GM21423 (cell line): ENCODE results near the gene CLCNKA.
"Not testable (repeated sequence)": the region's sequence is repeated elsewhere in the genome, so short reads cannot be mapped to it uniquely, and the experiment has no call there.

Experiments
- ATAC-seq: cut with Tn5 transposase; IDR thresholded peaks from one replicate; pipeline ENCODE4 v1.9.1; 2021; ENCODE audit warnings: mild to moderate bottlenecking, moderate library complexity; ENCODE audit not compliant: unreplicated experiment

Gene CLCNKA

DNA sequence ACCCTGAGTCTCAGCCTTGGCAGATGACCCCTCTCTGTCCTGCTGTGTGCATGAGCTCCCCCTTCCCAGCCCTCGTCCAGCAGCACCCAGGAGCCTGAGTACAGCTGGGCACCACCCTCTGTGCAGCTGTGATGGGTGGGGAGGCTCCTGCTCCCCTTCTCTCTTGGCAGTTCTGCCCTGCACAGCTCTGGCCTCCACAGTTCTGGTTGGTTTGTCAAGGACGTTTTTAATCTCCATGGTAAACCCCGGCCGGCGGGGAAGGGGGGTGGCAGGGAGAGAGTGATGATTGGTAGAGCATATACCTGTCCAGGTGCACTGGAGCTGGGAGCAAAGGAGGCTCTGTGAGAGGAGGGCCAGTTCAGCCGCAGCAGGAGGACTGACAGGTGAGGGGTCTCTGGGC lies at the start of gene CLCNKA:
Gene CLCNKA, plus strand, starts transcription at position 356 of the 400 bp plus-strand sequence. CDS start 584 bp downstream, outside the sequence.
- ATAC-seq = no peak

DNA sequence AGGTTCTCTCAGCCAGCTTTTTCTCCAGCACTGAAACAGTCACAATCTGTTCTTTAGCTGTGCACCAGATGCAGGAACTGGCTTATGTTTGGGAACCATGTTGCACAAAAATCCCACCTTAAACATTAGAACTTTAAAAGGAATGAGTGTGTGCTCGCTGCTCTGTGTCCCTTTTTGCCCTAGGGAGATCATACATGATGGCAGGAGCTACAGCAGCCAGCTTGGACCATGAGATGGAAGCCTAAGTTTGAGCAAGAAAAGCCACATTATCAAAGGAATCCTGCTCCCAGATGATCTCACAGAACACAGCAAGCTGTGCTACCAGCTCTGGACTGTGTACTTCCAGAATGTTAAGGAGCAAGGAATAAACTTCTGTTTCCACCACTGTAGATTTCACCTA lies 49.4 kb upstream of the CLCNKA start:
- no peak for ATAC-seq

DNA sequence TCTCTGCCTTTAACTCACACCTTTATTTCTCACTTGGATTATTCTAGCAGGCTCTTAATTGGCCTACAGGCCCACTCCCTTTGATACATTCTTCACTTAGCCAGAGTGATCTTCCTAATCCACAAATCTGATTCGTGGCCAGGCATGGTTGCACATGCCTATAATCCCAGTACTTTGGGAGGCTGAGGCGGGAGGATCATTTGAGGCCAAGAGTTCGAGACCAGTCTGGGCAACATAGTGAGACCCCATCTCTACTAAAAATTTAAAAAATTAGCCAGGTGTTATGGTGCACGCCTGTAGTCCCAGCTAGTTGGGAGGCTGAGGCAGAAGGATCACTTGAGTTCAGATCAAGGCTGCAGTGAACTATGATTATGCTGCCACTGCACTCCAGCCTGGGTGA lies 48.1 kb upstream of the CLCNKA start:
- ATAC-seq = no peak

DNA sequence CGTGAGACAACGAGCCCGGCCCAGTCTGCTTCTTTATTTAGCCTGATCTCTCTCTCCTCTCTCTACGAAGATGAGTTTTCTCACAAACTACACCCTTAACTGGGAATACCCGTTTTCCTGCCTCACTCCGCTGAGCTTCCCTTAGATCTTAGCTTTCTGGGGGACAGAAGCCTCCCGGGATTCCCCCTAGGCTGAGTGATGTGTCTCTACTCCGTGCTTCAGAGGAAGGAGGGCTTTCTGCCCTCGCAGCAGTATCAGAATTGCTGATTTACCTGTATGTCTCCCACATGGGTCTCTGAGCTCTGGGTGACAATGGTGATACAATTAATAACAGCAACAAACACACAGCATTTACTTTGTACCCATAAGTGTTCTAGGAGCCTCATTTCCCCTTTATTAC lies 47.0 kb upstream of the CLCNKA start:
- ATAC-seq = no peak

DNA sequence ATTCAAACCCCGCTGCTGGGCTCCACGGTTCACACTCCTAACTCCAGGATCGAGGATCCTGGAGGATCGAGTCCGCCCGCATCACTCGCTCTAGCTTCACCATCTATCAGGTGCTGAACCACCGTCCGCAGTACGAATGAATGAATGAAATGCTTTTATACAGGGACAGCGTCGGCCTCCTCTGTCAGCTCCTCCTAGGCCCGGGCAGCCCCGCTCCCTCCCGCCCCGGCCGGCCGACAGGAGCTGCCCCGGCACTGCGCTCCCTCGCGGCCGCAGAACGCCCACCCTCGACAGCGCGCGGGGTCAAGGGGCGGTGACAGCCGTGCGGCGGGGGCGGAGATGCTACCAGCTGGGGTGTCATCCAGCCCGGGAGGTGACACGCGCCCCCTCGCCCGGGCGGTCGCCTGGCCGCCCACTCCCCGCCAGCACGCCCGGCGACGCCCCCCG lies 46.5 kb upstream of the CLCNKA start:
- ATAC-seq = peak; percentile 59

DNA sequence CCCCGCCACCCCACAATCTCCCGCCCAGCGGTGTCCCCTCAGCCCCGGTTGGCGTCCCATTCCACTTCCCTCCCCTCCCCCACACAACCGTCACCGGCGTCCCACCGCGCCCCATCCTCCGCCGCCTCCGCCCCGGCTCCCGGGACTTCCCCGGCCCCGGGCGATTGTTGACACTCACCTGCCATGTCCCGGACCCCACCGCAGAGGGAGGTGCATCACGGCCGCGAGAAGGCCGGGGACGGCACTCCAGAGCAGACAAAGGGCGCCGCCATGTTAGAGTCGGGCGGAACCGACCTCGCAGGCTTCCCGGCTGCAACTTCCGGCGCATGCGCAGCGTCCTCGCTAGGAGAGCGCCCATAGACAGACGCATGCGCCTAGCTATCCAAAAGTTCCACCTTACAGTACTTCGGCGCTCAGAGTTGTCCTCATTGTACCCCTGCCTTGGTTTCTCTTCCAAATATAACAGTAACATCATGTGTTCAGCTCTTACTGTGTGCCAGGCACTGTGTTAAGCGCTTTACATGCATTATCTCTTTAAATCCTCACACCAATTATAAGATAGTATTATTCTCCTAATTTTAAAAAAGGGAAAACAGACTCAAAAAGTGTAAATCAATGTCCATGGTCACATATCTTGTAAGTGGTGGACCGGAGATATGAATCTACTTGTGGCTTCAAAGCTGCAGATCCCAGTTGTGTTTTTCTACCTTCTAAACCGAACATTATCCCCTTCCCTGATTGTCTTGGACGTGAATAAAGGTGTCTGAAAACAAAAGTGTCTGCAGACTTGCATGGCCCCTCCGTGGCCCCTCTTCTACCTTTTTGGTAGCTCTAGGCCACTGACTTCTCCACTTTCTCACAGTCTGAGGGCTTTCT lies 45.8 kb upstream of the CLCNKA start, which contains the start of gene ZBTB17:
Gene ZBTB17, minus strand, starts transcription at position 297 of the 876 bp plus-strand sequence. CDS start 27,606 bp downstream, outside the sequence.
- peak; percentile 78 for ATAC-seq

DNA sequence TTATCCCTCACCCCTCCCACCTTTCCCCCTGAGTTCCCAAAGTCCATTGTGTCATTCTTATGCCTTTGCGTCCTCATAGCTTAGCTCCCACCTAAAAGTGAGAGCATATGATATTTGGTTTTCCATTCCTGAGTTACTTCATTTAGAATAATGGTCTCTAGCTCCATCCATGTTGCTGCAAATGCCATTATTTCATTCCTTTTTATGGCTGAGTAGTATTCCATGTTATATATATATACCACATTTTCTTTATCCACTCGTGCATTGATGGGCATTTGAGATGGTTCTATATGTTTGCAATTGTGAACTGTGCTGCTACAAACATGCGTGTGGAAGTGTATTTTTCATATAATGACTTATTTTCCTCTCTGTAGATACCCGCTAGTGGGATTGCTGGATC lies 43.9 kb upstream of the CLCNKA start:
- not testable (repeated sequence) for ATAC-seq

DNA sequence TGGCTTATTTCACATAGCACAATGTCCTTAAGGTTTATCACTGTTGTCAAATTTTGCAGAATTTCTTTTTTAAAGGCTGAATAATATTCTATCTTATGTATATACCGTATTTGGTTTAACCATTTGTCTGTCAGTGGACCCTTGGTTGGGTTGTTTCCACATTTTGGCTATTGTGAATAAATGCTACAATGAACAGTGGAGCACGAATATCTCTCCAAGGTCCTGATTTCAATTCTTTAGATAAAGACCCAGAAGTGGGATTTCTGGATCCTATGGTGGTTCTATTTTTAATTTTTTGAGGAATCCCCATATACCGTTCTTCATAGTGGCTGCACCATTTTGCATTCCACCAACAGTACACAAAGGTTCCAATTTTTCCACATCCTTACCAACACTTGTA lies 40.2 kb upstream of the CLCNKA start:
- no peak for ATAC-seq

DNA sequence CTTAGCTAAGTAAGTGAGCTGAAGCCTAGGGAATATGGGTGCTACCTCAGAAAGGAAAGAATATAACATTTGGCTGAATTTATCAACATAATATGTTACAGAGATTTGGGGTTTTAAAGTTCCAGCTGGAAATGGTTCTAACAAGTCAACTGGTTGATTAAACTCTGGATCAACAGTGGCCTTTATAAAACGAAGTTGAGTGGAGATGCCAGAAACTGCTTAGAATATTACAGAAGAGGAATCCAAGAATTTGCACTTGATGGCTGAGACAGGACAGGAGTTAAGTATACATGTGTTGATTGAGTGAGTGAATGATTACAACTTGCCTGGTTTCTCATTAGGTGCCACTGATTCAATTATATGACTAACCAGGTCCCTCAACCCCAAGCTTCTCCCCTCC lies 38.6 kb upstream of the CLCNKA start:
- ATAC-seq = no peak

DNA sequence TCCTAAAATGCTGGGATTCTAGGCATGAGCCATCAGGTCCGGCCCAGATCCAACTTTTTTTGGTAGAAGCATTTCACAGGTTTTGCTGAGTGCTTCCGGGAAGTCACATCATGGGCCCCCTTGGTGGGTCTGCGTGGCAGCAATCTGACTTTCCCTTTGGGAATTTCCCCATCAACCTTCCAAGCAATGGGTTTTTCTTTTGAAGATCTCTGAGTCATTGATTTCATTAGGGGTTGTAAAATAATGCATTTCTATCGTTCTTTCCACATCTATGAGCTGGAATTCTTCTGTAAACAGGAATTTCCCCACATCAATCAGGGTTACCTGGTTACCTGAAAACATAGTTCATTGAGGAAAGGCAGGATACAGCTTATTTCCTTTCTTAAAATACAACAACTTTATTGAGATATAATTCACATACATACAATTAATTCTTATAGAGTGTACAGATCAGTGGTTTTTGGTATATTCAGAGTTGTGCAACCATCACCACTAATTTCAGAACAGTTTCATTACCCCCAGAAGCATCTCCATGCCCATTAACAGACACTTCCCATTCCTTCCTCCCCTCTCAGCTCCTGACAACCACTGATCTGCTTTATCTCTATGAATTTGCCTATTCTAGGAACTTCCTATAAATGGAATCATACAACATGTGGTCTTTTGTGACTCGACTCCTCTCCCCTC lies 36.1 kb upstream of the CLCNKA start:
- ATAC-seq = no peak

DNA sequence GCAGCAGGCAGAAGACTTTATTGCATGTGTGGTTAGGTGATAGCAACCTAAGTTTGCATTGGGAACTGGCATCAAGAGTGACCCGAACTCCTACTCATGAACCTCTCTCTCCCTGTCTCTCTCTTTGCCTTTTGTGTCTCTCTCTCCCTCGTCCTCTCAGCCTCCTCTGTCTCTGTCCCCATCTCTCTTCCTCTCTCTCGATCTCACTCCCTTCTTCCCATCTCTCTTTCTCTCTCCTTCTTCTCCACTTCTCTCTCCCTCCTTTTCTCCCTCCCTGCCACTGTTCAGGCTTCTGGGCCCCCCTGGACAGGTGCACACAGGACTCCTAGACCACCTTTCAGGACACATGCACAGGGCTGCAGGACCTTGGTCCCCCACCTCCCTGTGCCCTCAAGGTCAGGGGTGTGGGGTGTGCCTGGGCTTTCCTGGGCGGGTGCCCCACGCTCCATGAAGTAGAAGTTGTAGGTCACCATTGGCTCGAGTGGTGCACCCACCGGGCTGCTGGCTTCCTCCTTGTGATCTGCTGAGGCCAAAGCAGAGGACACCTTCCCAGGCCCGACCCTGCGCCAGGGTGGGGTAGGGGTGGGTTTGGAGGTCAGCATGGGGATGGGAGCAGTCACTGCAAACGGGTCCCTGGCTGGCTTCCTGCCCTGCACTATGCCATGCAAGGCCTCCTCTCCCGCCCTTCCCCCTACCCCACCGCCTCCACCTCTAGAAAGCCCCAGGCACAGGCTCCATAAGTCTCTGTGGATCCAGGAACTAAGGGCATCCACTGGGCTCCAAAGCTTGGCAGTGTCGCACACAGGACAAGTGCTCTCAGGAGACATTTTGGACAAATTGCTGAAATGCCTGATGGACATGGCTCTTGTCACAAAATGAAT lies 32.7 kb upstream of the CLCNKA start:
- ATAC-seq = no peak

DNA sequence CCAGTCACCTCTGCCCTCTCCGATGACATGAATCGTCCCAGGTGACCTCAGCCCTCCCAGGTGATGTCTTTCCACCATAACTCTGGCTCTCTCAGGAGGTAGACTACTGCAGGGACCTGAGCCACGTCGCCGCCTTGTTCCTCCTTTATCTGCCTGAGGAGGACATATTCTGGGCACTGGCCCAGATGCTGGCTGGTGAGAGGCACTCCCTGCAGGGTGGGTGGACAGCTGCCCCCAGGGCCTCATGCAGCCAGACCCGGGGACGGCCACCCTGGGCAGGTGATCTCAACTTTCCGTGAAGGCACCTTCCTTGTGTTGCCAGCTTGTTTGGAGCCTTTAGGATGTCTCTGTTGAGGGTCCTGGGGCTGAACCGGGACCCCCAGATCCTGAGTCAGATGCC lies 32.1 kb upstream of the CLCNKA start:
- no peak for ATAC-seq

DNA sequence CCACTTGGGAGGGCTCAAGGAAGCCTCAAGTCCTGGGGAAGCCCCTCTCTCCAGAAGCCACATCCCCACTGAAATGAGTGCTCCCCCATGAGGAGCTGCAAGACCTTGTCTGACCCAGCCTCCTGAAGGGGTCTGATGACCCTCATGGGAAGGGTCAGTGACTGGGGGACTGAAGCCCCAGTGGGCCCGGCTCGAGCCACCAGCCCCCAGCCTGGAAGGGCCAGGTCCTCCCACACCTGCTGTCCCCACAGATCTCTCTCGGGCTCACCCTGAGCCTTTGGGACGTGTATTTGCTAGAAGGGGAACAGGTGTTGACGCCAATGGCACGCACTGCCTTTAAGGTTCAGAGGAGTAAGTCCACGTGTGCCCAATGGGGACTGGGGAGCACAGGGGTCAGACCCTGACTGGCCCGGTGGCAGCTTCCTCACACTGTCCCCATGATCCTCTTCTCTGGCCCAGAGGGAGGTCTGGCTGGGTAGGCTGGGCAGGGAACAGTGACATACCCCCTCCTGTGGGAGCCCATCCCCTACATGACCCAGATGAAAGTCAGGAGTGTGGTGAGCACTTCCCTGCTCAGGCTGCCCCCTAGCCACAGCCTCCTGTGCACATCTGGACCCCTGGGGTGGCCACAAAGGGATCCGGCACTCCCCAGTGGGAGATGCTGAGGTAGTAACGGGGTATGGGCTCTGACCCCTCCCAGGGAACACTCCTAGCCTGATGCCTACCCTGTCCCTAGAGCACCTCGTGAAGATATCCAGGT lies 30.2 kb upstream of the CLCNKA start:
- ATAC-seq = no peak

DNA sequence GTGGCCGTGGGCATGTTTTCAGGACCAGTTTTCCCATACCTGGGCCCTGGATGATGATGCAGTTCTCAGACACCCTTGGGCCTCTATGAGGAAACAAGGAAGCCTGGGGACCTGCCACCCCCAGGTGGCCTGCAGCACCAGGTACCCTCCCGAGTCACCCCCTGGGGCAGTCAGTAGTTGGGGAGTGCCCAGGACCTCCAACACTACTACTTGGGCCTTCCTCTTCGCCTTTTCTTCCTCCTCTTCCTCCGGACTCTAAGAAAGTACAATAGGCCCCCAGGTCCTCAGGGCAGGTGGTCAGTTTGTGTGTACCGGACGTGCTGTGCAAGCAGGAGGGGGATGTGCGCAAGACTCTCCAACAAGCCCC lies 29.7 kb upstream of the CLCNKA start:
- ATAC-seq = no peak

DNA sequence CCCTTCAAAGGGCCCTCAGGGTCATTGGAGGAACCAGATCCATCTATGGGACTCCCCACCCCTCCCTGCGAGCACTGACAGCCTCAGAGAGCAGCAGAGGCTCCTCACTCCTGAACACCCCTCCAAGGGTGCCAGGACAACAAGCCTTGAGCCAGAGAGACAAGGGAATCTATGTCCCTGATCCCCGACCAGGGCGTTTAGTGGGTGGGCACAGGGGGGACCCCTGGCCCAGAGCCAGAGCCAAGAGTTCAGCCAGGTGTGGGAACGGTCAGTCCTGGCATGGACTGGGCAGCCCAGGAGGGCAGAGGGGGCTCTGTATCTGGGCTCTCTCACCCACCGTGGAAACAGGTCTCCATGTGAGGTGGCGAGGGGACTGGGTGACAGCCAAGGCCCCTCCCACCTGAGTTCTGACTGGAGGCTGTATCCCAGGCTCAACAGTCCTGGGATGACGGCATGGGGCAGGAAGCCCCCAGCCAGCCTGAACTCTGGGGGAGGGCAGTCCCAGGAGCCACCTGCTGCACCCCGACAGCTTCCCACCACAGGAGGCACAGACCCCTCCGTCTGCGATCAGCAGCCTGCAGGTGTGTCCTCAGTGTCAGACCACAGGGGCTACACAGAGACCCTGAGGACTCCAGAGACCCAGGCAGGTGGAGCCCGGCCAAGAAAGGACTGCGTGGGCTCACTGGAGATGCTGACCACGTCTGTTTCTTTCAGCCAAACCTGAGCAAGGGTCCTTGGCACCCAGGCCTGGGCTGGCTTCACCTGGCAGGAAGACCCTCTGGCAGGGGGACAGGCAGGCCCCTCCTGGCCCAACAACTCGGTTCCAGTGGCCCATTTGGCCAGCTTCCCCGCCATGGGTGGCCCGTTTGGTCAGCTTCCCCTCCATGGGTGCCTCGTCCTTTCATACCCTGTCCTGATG lies 29.0 kb upstream of the CLCNKA start:
- no peak for ATAC-seq

DNA sequence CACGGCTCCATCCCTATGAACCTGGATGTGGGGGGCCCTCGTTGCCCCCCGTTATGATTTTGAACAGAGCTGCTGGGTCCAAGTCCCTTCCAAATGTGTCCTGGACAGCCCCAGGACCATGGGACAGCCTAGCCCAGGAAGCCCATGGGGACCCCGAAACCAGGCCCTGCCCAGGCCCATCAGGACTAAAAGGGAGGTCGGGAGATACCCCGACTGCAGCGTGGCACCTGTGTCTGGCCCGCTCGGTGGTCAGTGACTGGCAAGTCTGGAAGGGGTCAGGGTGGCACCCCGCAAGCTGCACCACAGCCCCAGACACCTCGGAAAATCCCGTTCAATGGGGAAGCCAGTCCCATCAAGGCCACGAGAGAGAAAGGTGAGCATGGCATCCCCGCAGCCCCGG lies 28.2 kb upstream of the CLCNKA start:
- ATAC-seq = no peak

DNA sequence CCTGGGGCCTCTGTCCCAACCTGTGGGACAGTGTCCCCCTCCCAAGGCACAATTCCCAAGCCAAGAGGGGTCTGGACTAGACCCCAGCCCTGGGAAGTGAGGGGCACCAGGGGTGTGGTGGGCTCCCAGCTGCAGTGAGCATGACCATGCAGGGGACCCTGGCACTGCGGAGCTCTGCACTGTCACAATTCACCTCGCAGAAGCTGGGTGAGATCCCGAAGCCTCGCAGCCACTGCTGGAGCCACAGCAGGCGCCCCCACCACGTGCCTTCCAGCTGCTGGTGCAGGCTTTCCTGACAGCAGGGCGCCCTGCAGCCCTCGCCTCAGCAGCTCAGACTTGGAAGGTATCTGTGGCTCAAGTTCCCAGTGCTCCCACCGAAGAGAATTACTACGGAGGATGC lies 27.8 kb upstream of the CLCNKA start:
- no peak for ATAC-seq

DNA sequence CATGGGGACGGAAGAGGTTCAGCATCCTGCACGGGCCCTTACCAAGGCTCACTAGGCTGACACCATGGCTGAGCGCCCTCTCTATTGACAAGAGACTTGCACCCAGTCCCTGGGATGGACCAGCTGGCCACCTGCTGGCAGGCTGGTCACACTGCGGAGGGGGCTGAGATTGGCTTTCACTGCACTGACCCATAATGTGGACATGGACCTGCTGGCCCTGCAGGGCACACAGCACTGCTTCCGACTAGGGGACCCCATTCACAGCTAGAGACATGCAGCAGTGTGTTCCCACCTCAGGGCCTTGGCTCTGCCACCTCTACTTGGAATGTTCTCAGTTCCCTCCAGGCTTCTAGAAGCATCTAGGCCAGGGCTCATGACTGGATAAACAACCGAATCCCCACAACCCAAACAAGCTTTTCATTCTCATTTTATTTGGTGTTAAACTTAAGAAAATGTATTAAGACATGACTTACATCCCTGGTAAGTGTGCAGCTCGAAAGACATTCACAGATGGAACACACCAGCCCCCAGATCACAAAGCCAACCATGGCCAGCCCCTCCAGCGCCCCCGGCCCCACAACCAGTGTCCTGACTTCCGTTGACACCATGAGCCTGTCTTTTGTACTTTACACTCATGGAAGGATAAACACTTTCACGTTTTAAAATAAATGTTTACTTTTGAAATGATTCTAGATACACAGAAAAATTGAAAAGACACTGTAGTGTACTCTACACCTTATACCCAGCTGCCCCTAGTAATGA lies 27.1 kb upstream of the CLCNKA start:
- ATAC-seq = no peak
